Measurements from ENCODE around the gene ABL1. TPM values are rescaled to one million over a fixed set of nuclear protein-coding genes. Genes with fewer than 3 reads are reported as not detected.

ABL1 gene
- total RNA-seq, 1 experiment from 2014 or later, result 83.6 TPM

DNA sequence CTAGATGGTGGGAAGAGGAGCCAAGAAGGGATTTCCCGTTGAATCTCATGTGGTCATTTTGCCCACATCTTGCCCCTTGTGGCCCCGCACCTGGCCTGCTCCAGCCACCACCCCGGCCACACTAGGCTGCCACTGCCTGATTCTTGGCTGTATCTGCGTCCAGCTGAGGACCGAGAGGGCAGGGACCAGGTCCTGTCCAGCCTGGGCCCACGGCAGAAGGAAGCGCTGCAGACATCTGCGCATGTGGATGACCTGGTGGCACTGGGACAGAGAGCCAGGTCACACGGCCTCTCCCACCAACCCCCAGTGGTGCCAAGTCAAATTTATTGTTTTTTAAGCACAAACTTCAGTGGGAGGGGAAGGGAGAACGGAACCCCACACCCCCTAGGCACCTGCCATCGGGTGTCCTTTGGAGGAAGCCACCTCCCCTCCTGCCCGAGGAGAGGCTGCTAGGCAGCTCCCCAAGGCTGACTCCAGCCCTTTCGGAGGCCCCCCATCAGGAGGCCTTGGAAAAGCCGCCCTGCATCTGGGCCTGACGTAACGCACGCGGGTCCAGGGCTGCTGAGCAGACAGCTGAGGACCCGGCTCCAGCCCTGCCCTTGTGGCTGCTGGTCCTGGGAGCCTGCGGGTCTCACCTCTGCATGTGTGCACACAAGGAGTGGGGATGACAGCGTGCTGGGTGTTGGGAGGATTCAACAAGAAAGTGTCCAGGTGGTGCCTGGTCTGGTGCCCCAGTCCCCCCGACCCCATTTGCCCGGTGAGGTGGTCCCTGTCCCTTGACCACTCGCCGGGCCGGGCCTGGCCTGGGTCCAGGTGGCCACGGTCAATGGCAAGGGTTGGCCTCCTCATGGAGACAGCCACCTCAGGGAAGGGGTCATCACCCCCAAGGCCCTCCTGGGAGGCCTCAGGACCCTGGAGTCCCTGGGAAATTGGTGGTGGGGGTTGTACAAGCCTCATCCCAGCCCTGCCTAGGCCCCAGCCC lies 67.4 kb downstream of the ABL1 start:
- no peak overlapping the region; the same call in 1 of the 2 replicates for H3K14ac ChIP-seq (ENCODE audit: insufficient read depth, low read length)
- H3K4me3 Mint-ChIP-seq, result no peak overlapping the region
- TF ChIP-seq CTCF (conservative IDR thresholded peaks at IDR 0.05), result no peak
- H3K27me3 Mint-ChIP-seq (ENCODE audit: low read depth), result peaks cover 3% of the 10 kb centered on the region; the same call in 1 of the 2 replicates
- H3K9me3 ChIP-seq (ENCODE audit: control insufficient read depth, low read depth, low read length), result no peaks in the 10 kb centered on the region
- no peaks in the 10 kb centered on the region; a peak in 1 of 7 replicates for H3K36me3 Mint-ChIP-seq (ENCODE audit: insufficient read depth in 1 of 3, low read depth in 3 of 3)
- H3K4ac ChIP-seq (ENCODE audit: low read depth, low read length), result no peak overlapping the region
- no peak overlapping the region for H3K27ac Mint-ChIP-seq
- no peaks in the 10 kb centered on the region for H3K4me1 ChIP-seq (ENCODE audit: insufficient read depth, low read length)
- H3K79me1 ChIP-seq (ENCODE audit: insufficient read depth, low read depth, low read length, poor library complexity, severe bottlenecking), result no peaks in the 10 kb centered on the region
- H3K56ac ChIP-seq (ENCODE audit: insufficient read length, low read depth, low read length), result no peak overlapping the region
- H3K23me2 ChIP-seq (ENCODE audit: insufficient read length, low read depth, low read length, poor library complexity, severe bottlenecking), result no peaks in the 10 kb centered on the region
- H4K5ac ChIP-seq (ENCODE audit: insufficient read length, low read depth, low read length), result no peak overlapping the region
- no peak overlapping the region for H3K27ac ChIP-seq (ENCODE audit: insufficient read length, low read depth, low read length)
- no CpG with 5 or more reads among the region's 27 CpGs for WGBS (ENCODE audit: extremely low coverage, insufficient read length, low lambda C conversion rate)
- no peak overlapping the region for H2AFZ ChIP-seq (ENCODE audit: low read length)
- no peak overlapping the region for H4K8ac ChIP-seq (replicated peaks; ENCODE audit: insufficient read length, low read depth, low read length)
- no peaks in the 10 kb centered on the region for H3K79me2 ChIP-seq (ENCODE audit: insufficient read depth, low read length)
- H3K23ac ChIP-seq (ENCODE audit: insufficient read length, low read depth, low read length), result no peak overlapping the region
- no peak overlapping the region for H3K9ac ChIP-seq (ENCODE audit: extremely low read depth, insufficient read length, low read length)
- no peak for DNase-seq
- no peaks in the 10 kb centered on the region for H4K20me1 ChIP-seq (ENCODE audit: control insufficient read depth, insufficient read depth, insufficient read length)
- no peak overlapping the region for H2BK20ac ChIP-seq (ENCODE audit: low read depth, low read length, poor library complexity, severe bottlenecking)
- H2BK5ac ChIP-seq (ENCODE audit: insufficient read length, low read length), result no peak overlapping the region
- H3K18ac ChIP-seq (ENCODE audit: insufficient read length, low read depth, low read length), result no peak overlapping the region
- peaks cover 0 to 12% of the 10 kb centered on the region in 2 experiments; a peak in 1 of 4 replicates for H3K4me1 Mint-ChIP-seq
- H2BK15ac ChIP-seq (ENCODE audit: low read depth, low read length), result no peak overlapping the region
- no peak overlapping the region for H2BK12ac ChIP-seq (ENCODE audit: insufficient read length, low read depth, low read length)
- no peak overlapping the region for H4K91ac ChIP-seq (ENCODE audit: insufficient read length, low read depth, low read length)
- H2AK5ac ChIP-seq (ENCODE audit: insufficient read length, low read length), result no peak overlapping the region
- no peak overlapping the region for H3K4me2 ChIP-seq (ENCODE audit: insufficient read depth, insufficient read length, low read length)
- no peak overlapping the region for H2BK120ac ChIP-seq (ENCODE audit: low read depth, low read length, poor library complexity, severe bottlenecking)
- no peaks in the 10 kb centered on the region for H3K9me3 Mint-ChIP-seq
- no peak overlapping the region for H3T11ph ChIP-seq (ENCODE audit: low read length)
- no peaks in the 10 kb centered on the region for H3K27me3 ChIP-seq (ENCODE audit: insufficient read depth, low read length)
